Urinary bladder (tissue), 4 donors: ENCODE measurements around the gene SPTLC2. TPM values are rescaled to one million over a fixed set of nuclear protein-coding genes. Genes with fewer than 3 reads are reported as not detected.
"Not testable (repeated sequence)": the region's sequence is repeated elsewhere in the genome, so short reads cannot be mapped to it uniquely, and the experiment has no call there.

ENCODE experiments used
- DNase-seq: peaks from one replicate; pipeline ENCODE4 v3.0.0-alpha.2; 2015; ENCODE audit errors: extremely low spot score
- H3K27ac ChIP-seq: one replicate; pipeline ENCODE4 v1.5.1; 2013; ENCODE audit warnings: low read depth, mild to moderate bottlenecking, moderate library complexity
- H3K36me3 ChIP-seq: one replicate; pipeline ENCODE4 v1.6.1; 2013; ENCODE audit warnings: mild to moderate bottlenecking, moderate library complexity; ENCODE audit not compliant: insufficient read depth
- H3K4me1 ChIP-seq: one replicate; pipeline ENCODE4 v1.6.1; 2013; ENCODE audit warnings: mild to moderate bottlenecking, moderate library complexity; ENCODE audit not compliant: insufficient read depth
- H3K4me3 ChIP-seq: one replicate; pipeline ENCODE4 v1.5.1; 2013; ENCODE audit warnings: low read depth, low read length
- WGBS: extraction: QIAGEN DNeasy Blood & Tissue Kit; methylation state at CpG from one replicate; pipeline ENCODE4 v1.1.7; 2013; 5-methylcytosine and 5-hydroxymethylcytosine counted together
- polyA plus RNA-seq: library from polyadenylated mRNA; stranded (reverse); fragments of 200-250 nt; gene quantifications from one replicate; pipeline ENCODE4 v1.2.3, GENCODE V29; 2013
- total RNA-seq: library from RNA; depleted of rRNA; stranded (reverse); fragments of >200 nt; gene quantifications from one replicate; pipeline ENCODE4 v1.2.3, GENCODE V29; 2014
- donor health status: healthy with polysubstance abuse.
- donor health status: healthy.

The SPTLC2 gene
- total and polyA plus RNA-seq, 2 donors: 12.8 to 55.0 TPM

- WGBS: 35% methylated on average over 5 of the region's 5 CpGs
- Histone ChIP-seq H3K4me3 (no peak overlapping the region), H3K36me3 (no peaks in the 10 kb centered on the region), H3K4me1 (no peaks in the 10 kb centered on the region), H3K27ac (no peak overlapping the region)
- DNase-seq: no peak
These were observed 73.2 kb downstream of the SPTLC2 start for GRCh38 chr14:77543240-77543551.

- Histone ChIP-seq H3K4me3 (no peak overlapping the region), H3K27ac (no peak overlapping the region), H3K36me3 (no peaks in the 10 kb centered on the region), H3K4me1 (no peaks in the 10 kb centered on the region)
- DNase-seq: peak; percentile 53
- WGBS: 27% methylated on average over 11 of the region's 11 CpGs
These were observed 73.8 kb downstream of the SPTLC2 start for GRCh38 chr14:77542421-77543239.

- 72% methylated on average over 4 of the region's 4 CpGs for WGBS
- H3K36me3 ChIP-seq: no peaks in the 10 kb centered on the region
- no peak for DNase-seq
- no peak overlapping the region for H3K27ac ChIP-seq
- H3K4me1 ChIP-seq: no peaks in the 10 kb centered on the region
- no peak overlapping the region for H3K4me3 ChIP-seq
These were observed 74.5 kb downstream of the SPTLC2 start for GRCh38 chr14:77541905-77542304.

GRCh38 chr14:77536951-77537350 is 79.5 kb downstream of the SPTLC2 start:
- 93% methylated on average over 5 of the region's 5 CpGs for WGBS
- not testable (repeated sequence) for H3K27ac ChIP-seq, H3K4me3 ChIP-seq, H3K36me3 ChIP-seq, DNase-seq, H3K4me1 ChIP-seq

GRCh38 chr14:77531071-77531470 is 85.4 kb downstream of the SPTLC2 start:
- Histone ChIP-seq H3K36me3 (no peaks in the 10 kb centered on the region), H3K27ac (no peak overlapping the region), H3K4me3 (no peak overlapping the region), H3K4me1 (no peaks in the 10 kb centered on the region)
- no peak for DNase-seq

GRCh38 chr14:77529963-77530362 is 86.5 kb downstream of the SPTLC2 start:
- no peaks in the 10 kb centered on the region for H3K4me1 ChIP-seq
- no peak overlapping the region for H3K27ac ChIP-seq
- no peak overlapping the region for H3K4me3 ChIP-seq
- no peaks in the 10 kb centered on the region for H3K36me3 ChIP-seq
- no peak for DNase-seq

GRCh38 chr14:77529213-77529612 is 87.2 kb downstream of the SPTLC2 start:
- 42% methylated on average over 2 of the region's 2 CpGs for WGBS
- no peaks in the 10 kb centered on the region for H3K36me3 ChIP-seq
- H3K27ac ChIP-seq: no peak overlapping the region
- no peak for DNase-seq
- H3K4me1 ChIP-seq: no peaks in the 10 kb centered on the region
- H3K4me3 ChIP-seq: no peak overlapping the region

- H3K27ac ChIP-seq, H3K4me3 ChIP-seq, DNase-seq, H3K4me1 ChIP-seq, H3K36me3 ChIP-seq: not testable (repeated sequence)
- WGBS: 83% methylated on average over 5 of the region's 5 CpGs
These were observed 87.7 kb downstream of the SPTLC2 start for GRCh38 chr14:77528701-77529100.

GRCh38 chr14:77526266-77526665 is 90.2 kb downstream of the SPTLC2 start:
- no peak overlapping the region for H3K27ac ChIP-seq
- WGBS: 22% methylated on average over 1 of the region's 1 CpG
- H3K4me3 ChIP-seq: no peak overlapping the region
- no peaks in the 10 kb centered on the region for H3K4me1 ChIP-seq
- peak; percentile 45 for DNase-seq
- H3K36me3 ChIP-seq: peaks cover 2% of the 10 kb centered on the region

- Histone ChIP-seq H3K4me1 (no peaks in the 10 kb centered on the region), H3K27ac (no peak overlapping the region), H3K36me3 (peaks cover 2% of the 10 kb centered on the region), H3K4me3 (no peak overlapping the region)
- no peak for DNase-seq
- WGBS: 95% methylated on average over 6 of the region's 6 CpGs
These were observed 91.9 kb downstream of the SPTLC2 start for GRCh38 chr14:77524536-77524935.

GRCh38 chr14:77523109-77523508 is 93.3 kb downstream of the SPTLC2 start:
- peaks cover 2% of the 10 kb centered on the region for H3K36me3 ChIP-seq
- no peak for DNase-seq
- WGBS: 75% methylated on average over 3 of the region's 3 CpGs
- no peak overlapping the region for H3K27ac ChIP-seq
- H3K4me3 ChIP-seq: no peak overlapping the region
- no peaks in the 10 kb centered on the region for H3K4me1 ChIP-seq

GRCh38 chr14:77520555-77520954 is 95.9 kb downstream of the SPTLC2 start:
- Histone ChIP-seq H3K4me3 (no peak overlapping the region), H3K36me3 (peaks cover 2% of the 10 kb centered on the region), H3K27ac (no peak overlapping the region), H3K4me1 (no peaks in the 10 kb centered on the region)
- WGBS: 84% methylated on average over 4 of the region's 4 CpGs
- DNase-seq: no peak

- Histone ChIP-seq H3K36me3 (no peaks in the 10 kb centered on the region), H3K4me3 (no peak overlapping the region)
- no peak for DNase-seq
These were observed 100.3 kb downstream of the SPTLC2 start for GRCh38 chr14:77516126-77516525.

GRCh38 chr14:77511486-77512162 is 104.8 kb downstream of the SPTLC2 start:
- Histone ChIP-seq H3K27ac (no peak overlapping the region), H3K4me1 (no peaks in the 10 kb centered on the region), H3K36me3 (no peaks in the 10 kb centered on the region), H3K4me3 (no peak overlapping the region)
- DNase-seq: no peak
- 94% methylated on average over 8 of the region's 8 CpGs for WGBS

More at GRCh38 chr14:77516126-77516525, 100.3 kb downstream of the SPTLC2 start:
- H3K27ac ChIP-seq: no peak overlapping the region
- H3K4me1 ChIP-seq: no peaks in the 10 kb centered on the region
